H1 (cell line): ENCODE results near the gene DLX4. TPM values are rescaled to one million over a fixed set of nuclear protein-coding genes. Genes with fewer than 3 reads are reported as not detected.

Source experiments
- CTCF ChIA-PET: fragments of 300-600 bp; sonication (Branson Sonifier 250); formaldehyde crosslinking; loops from one replicate; lab custom pipeline; 2021; ENCODE audit not compliant: partially characterized antibody; lab: Charles Lee
- POLR2A ChIA-PET: fragments of 300-600 bp; sonication (Branson Sonifier 250); formaldehyde crosslinking; loops from one replicate; lab custom pipeline; 2021; ENCODE audit warnings: inconsistent platforms; ENCODE audit not compliant: partially characterized antibody; lab: Charles Lee
- DNase-seq, 2 experiments: peaks; one replicate each; pipeline versions ENCODE4 v3.0.0 to v3.0.0-alpha.2; 2010 to 2022; ENCODE audit warnings: low spot score in 2 of 2, low read depth in 1 of 2, mixed read lengths in 1 of 2
- FAIRE-seq: peaks from 2 replicates; lab custom pipeline; 2011; peaks lifted over from hg19 to GRCh38; lab: Jason Lieb, UNC
- H2AFZ ChIP-seq: 2 replicates; pipeline ENCODE4 v1.8.1; 2012; ENCODE audit warnings: low read length, inconsistent platforms
- H2AK5ac ChIP-seq: 2 replicates; pipeline ENCODE4 v1.6.1; 2013; ENCODE audit warnings: low read depth, low read length
- H2BK120ac ChIP-seq: replicated peaks from 2 replicates; pipeline ENCODE3; 2013; ENCODE audit warnings: low read depth, low read length, inconsistent platforms
- H2BK12ac ChIP-seq: 2 replicates; pipeline ENCODE4 v1.6.1; 2013; ENCODE audit warnings: low read depth, low read length
- H2BK15ac ChIP-seq: 2 replicates; pipeline ENCODE4 v1.6.1; 2013; ENCODE audit warnings: low read length
- H2BK20ac ChIP-seq: 2 replicates; pipeline ENCODE4 v1.6.1; 2013; ENCODE audit warnings: low read length
- H2BK5ac ChIP-seq: 2 replicates; pipeline ENCODE4 v1.6.1; 2013; ENCODE audit warnings: low read depth, low read length
- H3K14ac ChIP-seq: 2 replicates; pipeline ENCODE4 v1.6.1; 2013; ENCODE audit warnings: inconsistent platforms; ENCODE audit not compliant: insufficient read length
- H3K18ac ChIP-seq: 2 replicates; pipeline ENCODE4 v1.6.1; 2013; ENCODE audit warnings: low read length; ENCODE audit errors: extremely low read depth
- H3K23ac ChIP-seq: 2 replicates; pipeline ENCODE4 v1.6.1; 2013; ENCODE audit warnings: inconsistent platforms; ENCODE audit not compliant: insufficient read length
- H3K23me2 ChIP-seq: 2 replicates; pipeline ENCODE4 v1.6.1; 2013; ENCODE audit warnings: low read depth, low read length
- H3K27ac ChIP-seq: 2 replicates; pipeline ENCODE4 v1.6.1; 2011; ENCODE audit warnings: low read depth, low read length, inconsistent platforms
- H3K27me3 ChIP-seq, 4 experiments: replicated peaks in 1 of 4; 1 replicate in 1 of 4; 2 replicates in 3 of 4; pipeline versions ENCODE4 v1.6.1 to v1.8.1; 2011 to 2013; ENCODE audit warnings: low read length in 3 of 4, mild to moderate bottlenecking in 3 of 4, inconsistent platforms in 2 of 4, mixed read lengths in 2 of 4, moderate library complexity in 1 of 4; ENCODE audit not compliant: control insufficient read depth in 3 of 4, insufficient read depth in 3 of 4; ENCODE audit errors: extremely low read depth in 1 of 4
- H3K36me3 ChIP-seq, 4 experiments: 2 replicates each; pipeline versions ENCODE4 v1.6.1 to v1.8.1; 2011 to 2013; ENCODE audit warnings: mild to moderate bottlenecking in 4 of 4, low read length in 3 of 4, moderate library complexity in 2 of 4, control low read depth in 1 of 4, inconsistent platforms in 1 of 4; ENCODE audit not compliant: insufficient read depth in 4 of 4, control insufficient read depth in 2 of 4
- H3K4ac ChIP-seq: replicated peaks from 2 replicates; pipeline ENCODE3; 2013; ENCODE audit warnings: low read length, low read depth, mixed read lengths, inconsistent platforms; ENCODE audit not compliant: insufficient read length
- H3K4me1 ChIP-seq, 4 experiments: replicated peaks in 1 of 4; 1 replicate in 1 of 4; 2 replicates in 3 of 4; pipeline versions ENCODE4 v1.6.1 to v1.8.1; 2011 to 2013; ENCODE audit warnings: low read length in 3 of 4, inconsistent platforms in 2 of 4, mixed read lengths in 1 of 4; ENCODE audit not compliant: insufficient read depth in 4 of 4, control insufficient read depth in 3 of 4
- H3K4me2 ChIP-seq, 2 experiments: 2 replicates each; pipeline versions ENCODE4 v1.6.1 to v1.8.1; 2011 to 2013; ENCODE audit warnings: low read depth in 2 of 2, low read length in 2 of 2, control low read depth in 1 of 2, inconsistent platforms in 1 of 2, mild to moderate bottlenecking in 1 of 2; ENCODE audit not compliant: insufficient read depth in 1 of 2
- H3K4me3 ChIP-seq, 4 experiments: fragments of 200-600, 300-600 bp in 1 of 4; sonication (generic), shearing (Covaris generic), sonication (Bioruptor Twin) in 1 of 4; 2 replicates each; pipeline versions ENCODE4 v1.5.1 to v1.8.1; 2011 to 2016; ENCODE audit warnings: low read length in 4 of 4, low read depth in 3 of 4, control low read depth in 2 of 4, inconsistent platforms in 2 of 4, mild to moderate bottlenecking in 2 of 4, mixed read lengths in 1 of 4, moderate library complexity in 1 of 4; ENCODE audit not compliant: insufficient read depth in 2 of 4; ENCODE audit errors: extremely low read depth in 1 of 4
- H3K56ac ChIP-seq: replicated peaks from 2 replicates; pipeline ENCODE3; 2013; ENCODE audit warnings: low read depth, mild to moderate bottlenecking, mixed read lengths, low read length, inconsistent platforms; ENCODE audit not compliant: insufficient read length
- H3K79me1 ChIP-seq: 2 replicates; pipeline ENCODE4 v1.6.1; 2013; ENCODE audit warnings: low read depth, low read length, control low read depth
- H3K79me2 ChIP-seq, 2 experiments: 2 replicates each; pipeline versions ENCODE4 v1.6.1 to v1.8.1; 2012 to 2013; ENCODE audit warnings: low read length in 2 of 2, mild to moderate bottlenecking in 2 of 2, inconsistent platforms in 1 of 2; ENCODE audit not compliant: insufficient read depth in 2 of 2, control insufficient read depth in 1 of 2
- H3K9ac ChIP-seq, 4 experiments: replicated peaks in 1 of 4; 1 replicate in 1 of 4; 2 replicates in 3 of 4; pipeline versions ENCODE4 v1.6.1 to v1.8.1; 2011 to 2013; ENCODE audit warnings: low read depth in 3 of 4, low read length in 3 of 4, control low read depth in 2 of 4, mild to moderate bottlenecking in 2 of 4, moderate library complexity in 2 of 4, inconsistent platforms in 1 of 4; ENCODE audit errors: extremely low read depth in 1 of 4
- H3K9me3 ChIP-seq, 2 experiments: 2 replicates each; pipeline versions ENCODE4 v1.6.1 to v1.8.1; 2012 to 2013; ENCODE audit warnings: mild to moderate bottlenecking in 2 of 2, moderate library complexity in 2 of 2, control low read depth in 1 of 2, inconsistent platforms in 1 of 2, low read depth in 1 of 2, low read length in 1 of 2, mixed read lengths in 1 of 2; ENCODE audit not compliant: insufficient read depth in 2 of 2
- H4K20me1 ChIP-seq, 2 experiments: replicated peaks in 1 of 2; 2 replicates each; pipeline versions ENCODE3 to v1.8.1; 2011 to 2013; ENCODE audit warnings: inconsistent platforms in 2 of 2, low read length in 2 of 2, mild to moderate bottlenecking in 1 of 2; ENCODE audit not compliant: insufficient read depth in 2 of 2, control insufficient read depth in 1 of 2
- H4K5ac ChIP-seq: 2 replicates; pipeline ENCODE4 v1.6.1; 2013; ENCODE audit warnings: low read length, low read depth, mixed read lengths, inconsistent platforms; ENCODE audit not compliant: insufficient read length
- H4K8ac ChIP-seq: 2 replicates; pipeline ENCODE4 v1.8.0; 2013; ENCODE audit warnings: mild to moderate bottlenecking, moderate library complexity, low read length, inconsistent platforms; ENCODE audit not compliant: insufficient read depth; ENCODE audit errors: extremely low read depth
- H4K91ac ChIP-seq: replicated peaks from 2 replicates; pipeline ENCODE3; 2013; ENCODE audit warnings: low read length, mixed read lengths, inconsistent platforms; ENCODE audit not compliant: insufficient read length
- ATF3 ChIP-seq: IDR thresholded peaks from 2 replicates; pipeline ENCODE4 v1.6.1; 2011; ENCODE audit warnings: low read depth, mild to moderate bottlenecking, low read length; ENCODE audit not compliant: insufficient read depth
- CHD2 ChIP-seq: IDR thresholded peaks from 2 replicates; pipeline ENCODE4 v1.6.1; 2012; ENCODE audit warnings: low read length, improper control_type of control experiment
- JUND ChIP-seq: IDR thresholded peaks from 2 replicates; pipeline ENCODE4 v1.6.1; 2011; ENCODE audit warnings: mild to moderate bottlenecking, improper control_type of control experiment, low read length
- KDM1A ChIP-seq: fragments of 200-600, 300-600 bp; sonication (generic); IDR thresholded peaks from 2 replicates; pipeline ENCODE4 v1.7.1; 2016; ENCODE audit warnings: mild to moderate bottlenecking, low read length, borderline replicate concordance
- MAFK ChIP-seq: IDR thresholded peaks from 2 replicates; pipeline ENCODE4 v1.6.1; 2012; ENCODE audit warnings: low read depth, mild to moderate bottlenecking, improper control_type of control experiment, low read length
- POU5F1 ChIP-seq: IDR thresholded peaks from 2 replicates; pipeline ENCODE4 v1.6.1; 2011; ENCODE audit warnings: low read depth, mild to moderate bottlenecking, low read length, moderate library complexity
- SP1 ChIP-seq: IDR thresholded peaks from 2 replicates; pipeline ENCODE4 v1.6.1; 2011; ENCODE audit warnings: low read depth, low read length
- SP4 ChIP-seq: IDR thresholded peaks from 2 replicates; pipeline ENCODE4 v1.6.1; 2012; ENCODE audit warnings: low read length, inconsistent platforms
- SUZ12 ChIP-seq: fragments of 200-600 bp; sonication (generic); IDR thresholded peaks from 2 replicates; pipeline ENCODE4 v1.6.1; 2012; ENCODE audit warnings: mild to moderate bottlenecking, inconsistent platforms, low read length, moderate library complexity, mixed read lengths
- TAF1 ChIP-seq: IDR thresholded peaks from 2 replicates; pipeline ENCODE4 v1.6.1; 2011; ENCODE audit warnings: mild to moderate bottlenecking, low read depth, low read length
- TBP ChIP-seq: IDR thresholded peaks from 2 replicates; pipeline ENCODE4 v1.6.1; 2011; ENCODE audit warnings: low read depth, low read length, improper control_type of control experiment
- WGBS, 2 experiments: shearing (Covaris generic) in 1 of 2; methylation state at CpG; one replicate each; pipeline versions ENCODE4 v1.1.6 to v1.1.7; 2013 to 2015; ENCODE audit warnings: low lambda C conversion rate in 2 of 2, mixed read lengths in 2 of 2, inconsistent platforms in 1 of 2, low coverage in 1 of 2, missing lambda C conversion rate in 1 of 2; ENCODE audit not compliant: insufficient replicate concordance in 2 of 2, insufficient coverage in 1 of 2, insufficient read length in 1 of 2; ENCODE audit errors: extremely low coverage in 1 of 2, missing lambda C conversion rate in 1 of 2; 5-methylcytosine and 5-hydroxymethylcytosine counted together
- polyA plus RNA-seq, 7 experiments: library from polyadenylated mRNA; depleted of rRNA in 3 of 7; stranded (reverse) in 5 of 7; unstranded in 2 of 7; fragments of >200 nt in 5 of 7; fragments of 200-250 nt in 2 of 7; gene quantifications; 1 replicate in 5 of 7; 2 replicates in 1 of 7; 4 replicates in 1 of 7; pipeline versions ENCODE4 v1.2.1 to v1.2.3, GENCODE V29; 2011 to 2013; ENCODE audit warnings: missing spikeins in 2 of 7, mixed read lengths in 2 of 7
- total RNA-seq: library from RNA; stranded (reverse); fragmentation: NEBNext Ultra II Directional; extraction: Animal tissue kit (Norgen Biotek cat#: 25700); gene quantifications from 2 replicates; pipeline ENCODE4 v1.2.1, GENCODE V29; 2021

The DLX4 gene
- total and polyA plus RNA-seq, 2 of the 8 experiments (the other 6 are each of a cell fraction or from before 2014, with no cell fraction given), result 0.67 to 0.80 TPM

GRCh38 chr17:50015146-50015545, 46.2 kb downstream of the DLX4 start:
- no peak for DNase-seq
- no peak overlapping the region for H2BK20ac ChIP-seq
- ChIA-PET CTCF (interaction anchor here (0.8 to 2.6 kb wide), 5 partner anchors 12 to 114 kb away, joined by 3 to 9 read pairs (median 6); no protein-coding TSS in a partner anchor), POLR2A (no interaction called here)
- H2BK15ac ChIP-seq, result no peak overlapping the region
- no peak overlapping the region for H3K4ac ChIP-seq
- H2AK5ac ChIP-seq, result no peak overlapping the region
- H4K91ac ChIP-seq, result no peak overlapping the region
- no peak overlapping the region for H2BK5ac ChIP-seq
- no peaks in the 10 kb centered on the region for H3K4me1 ChIP-seq
- H3K4me2 ChIP-seq, result no peak overlapping the region
- no peak overlapping the region for H3K27ac ChIP-seq
- no peaks in the 10 kb centered on the region for H3K23me2 ChIP-seq
- H4K5ac ChIP-seq, result no peak overlapping the region
- no peak overlapping the region for H3K18ac ChIP-seq
- no peak overlapping the region for H3K9ac ChIP-seq
- H4K20me1 ChIP-seq, result no peaks in the 10 kb centered on the region
- no peaks in the 10 kb centered on the region for H3K27me3 ChIP-seq
- no peak overlapping the region for H2BK120ac ChIP-seq
- no peak overlapping the region for H3K23ac ChIP-seq
- no peaks in the 10 kb centered on the region for H3K36me3 ChIP-seq
- H3K79me1 ChIP-seq, result no peaks in the 10 kb centered on the region
- no peak overlapping the region for H4K8ac ChIP-seq
- H3K79me2 ChIP-seq, result no peaks in the 10 kb centered on the region
- 86% methylated on average over 2 of the region's 2 CpGs; no CpG with 5 or more reads in 1 of the 2 experiments for WGBS, 2 experiments
- H3K9me3 ChIP-seq, result peaks cover 16 to 21% of the 10 kb centered on the region in 2 experiments
- H3K14ac ChIP-seq, result no peak overlapping the region
- TF ChIP-seq JUND, result no peak
- TF ChIP-seq POU5F1, result no peak
- no peak for TF ChIP-seq ATF3
- TF ChIP-seq TAF1, result no peak
- TF ChIP-seq CHD2, result no peak
- TF ChIP-seq TBP, result no peak
- no peak for TF ChIP-seq SP1
- no peak for TF ChIP-seq KDM1A
- no peak for TF ChIP-seq SP4
- no peak for TF ChIP-seq SUZ12
- no peak for TF ChIP-seq MAFK
- H2AFZ ChIP-seq, result no peak overlapping the region
- no peak overlapping the region for H3K4me3 ChIP-seq
- H3K56ac ChIP-seq, result no peak overlapping the region
- no peak overlapping the region for H2BK12ac ChIP-seq
- no peak for FAIRE-seq
